DOHH2 (cell line): ENCODE data around the gene ERC2.

Experiments used
- H3F3A ChIP-seq: fragments of 200-600 bp; sonication (generic), shearing (Covaris generic); 2 replicates; pipeline ENCODE4 v1.6.0; 2016; ENCODE audit warnings: antibody characterized with exemption, mild to moderate bottlenecking; ENCODE audit not compliant: control insufficient read depth, insufficient read depth
- H3K27ac ChIP-seq: fragments of 200-600 bp; sonication (generic); 2 replicates; pipeline ENCODE4 v1.5.1; 2014; ENCODE audit warnings: low read depth, mild to moderate bottlenecking, low read length, moderate library complexity
- H3K27me3 ChIP-seq: fragments of 200-600 bp; sonication (generic); 2 replicates; pipeline ENCODE4 v1.6.1; 2014; ENCODE audit warnings: mild to moderate bottlenecking, low read length, mixed read lengths; ENCODE audit not compliant: control insufficient read depth
- H3K36me3 ChIP-seq: fragments of 200-600 bp; sonication (generic); 2 replicates; pipeline ENCODE4 v1.6.1; 2014; ENCODE audit warnings: mild to moderate bottlenecking, low read length, moderate library complexity, mixed read lengths; ENCODE audit not compliant: control insufficient read depth
- H3K4me1 ChIP-seq: fragments of 200-600 bp; sonication (generic); 2 replicates; pipeline ENCODE4 v1.6.1; 2014; ENCODE audit warnings: mild to moderate bottlenecking, low read length, mixed read lengths; ENCODE audit not compliant: control insufficient read depth
- H3K4me2 ChIP-seq: fragments of 200-600 bp; sonication (generic); 2 replicates; pipeline ENCODE4 v1.6.0; 2014; ENCODE audit warnings: mild to moderate bottlenecking, low read length, moderate library complexity
- H3K4me3 ChIP-seq: fragments of 200-600 bp; sonication (generic); 2 replicates; pipeline ENCODE4 v1.5.1; 2014; ENCODE audit warnings: mild to moderate bottlenecking, low read length, mixed read lengths
- H3K79me2 ChIP-seq: fragments of 200-600 bp; sonication (generic); 2 replicates; pipeline ENCODE4 v1.6.1; 2014; ENCODE audit warnings: mild to moderate bottlenecking, low read length, mixed read lengths; ENCODE audit not compliant: control insufficient read depth
- H3K9me2 ChIP-seq: fragments of 200-600 bp; sonication (generic); replicated peaks from 2 replicates; pipeline ENCODE4 v1.6.1; 2014; ENCODE audit warnings: mild to moderate bottlenecking, low read length, mixed read lengths; ENCODE audit not compliant: control insufficient read depth
- H3K9me3 ChIP-seq: fragments of 200-600 bp; sonication (generic); 2 replicates; pipeline ENCODE4 v1.6.1; 2014; ENCODE audit warnings: antibody characterized with exemption, low read length, mixed read lengths; ENCODE audit not compliant: control insufficient read depth, insufficient read depth
- H4K20me1 ChIP-seq: fragments of 200-600 bp; sonication (generic); 2 replicates; pipeline ENCODE4 v1.6.0; 2014; ENCODE audit warnings: low read depth, mild to moderate bottlenecking, antibody characterized with exemption, low read length, moderate library complexity; ENCODE audit not compliant: control insufficient read depth, insufficient read depth
- EZH2phosphoT487 ChIP-seq: fragments of 200-600 bp; sonication (generic); IDR thresholded peaks from 2 replicates; pipeline ENCODE4 v1.6.1; 2017; ENCODE audit warnings: borderline replicate concordance, mild to moderate bottlenecking, antibody characterized with exemption, low read length, moderate library complexity, mixed read lengths
- TF ChIP-seq, protein P1 (sequence below): fragments of 200-600 bp; sonication (generic); IDR thresholded peaks from one replicate; pipeline ENCODE4 v1.5.1; 2014; ENCODE audit warnings: antibody characterized with exemption, mild to moderate bottlenecking, low read depth, low read length; ENCODE audit not compliant: poor library complexity, severe bottlenecking

ERC2 gene

DNA sequence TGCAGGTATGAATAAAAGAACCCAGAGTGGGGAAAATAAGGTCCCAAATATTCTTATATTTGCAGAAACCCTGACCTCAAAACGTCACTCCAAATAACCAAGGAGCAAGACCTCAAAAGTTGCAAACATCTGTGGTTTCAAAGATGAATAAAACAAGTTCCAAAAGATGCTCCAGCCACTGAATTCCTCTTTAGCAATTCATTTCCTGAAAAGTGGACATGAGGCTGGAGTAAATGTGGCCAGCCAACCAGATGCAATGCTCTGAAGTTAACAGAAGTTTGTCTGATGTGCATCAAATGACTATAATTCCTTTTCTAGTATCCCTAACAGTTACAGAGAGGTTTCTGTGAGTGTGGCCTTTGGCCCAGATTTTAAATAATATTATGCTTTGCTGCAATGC lies 910.0 kb downstream of the ERC2 start:
- H3K9me2 ChIP-seq = no peaks in the 10 kb centered on the region
- no peaks in the 10 kb centered on the region for H3F3A ChIP-seq
- H3K9me3 ChIP-seq = no peaks in the 10 kb centered on the region
- no peaks in the 10 kb centered on the region for H4K20me1 ChIP-seq
- no peaks in the 10 kb centered on the region for H3K36me3 ChIP-seq
- H3K4me1 ChIP-seq = no peaks in the 10 kb centered on the region
- H3K4me3 ChIP-seq = no peak overlapping the region
- no peaks in the 10 kb centered on the region for H3K79me2 ChIP-seq
- no peaks in the 10 kb centered on the region for H3K27me3 ChIP-seq
- no peak overlapping the region for H3K4me2 ChIP-seq
- TF ChIP-seq EZH2phosphoT487 = no peak
- TF ChIP-seq, protein P1, sequence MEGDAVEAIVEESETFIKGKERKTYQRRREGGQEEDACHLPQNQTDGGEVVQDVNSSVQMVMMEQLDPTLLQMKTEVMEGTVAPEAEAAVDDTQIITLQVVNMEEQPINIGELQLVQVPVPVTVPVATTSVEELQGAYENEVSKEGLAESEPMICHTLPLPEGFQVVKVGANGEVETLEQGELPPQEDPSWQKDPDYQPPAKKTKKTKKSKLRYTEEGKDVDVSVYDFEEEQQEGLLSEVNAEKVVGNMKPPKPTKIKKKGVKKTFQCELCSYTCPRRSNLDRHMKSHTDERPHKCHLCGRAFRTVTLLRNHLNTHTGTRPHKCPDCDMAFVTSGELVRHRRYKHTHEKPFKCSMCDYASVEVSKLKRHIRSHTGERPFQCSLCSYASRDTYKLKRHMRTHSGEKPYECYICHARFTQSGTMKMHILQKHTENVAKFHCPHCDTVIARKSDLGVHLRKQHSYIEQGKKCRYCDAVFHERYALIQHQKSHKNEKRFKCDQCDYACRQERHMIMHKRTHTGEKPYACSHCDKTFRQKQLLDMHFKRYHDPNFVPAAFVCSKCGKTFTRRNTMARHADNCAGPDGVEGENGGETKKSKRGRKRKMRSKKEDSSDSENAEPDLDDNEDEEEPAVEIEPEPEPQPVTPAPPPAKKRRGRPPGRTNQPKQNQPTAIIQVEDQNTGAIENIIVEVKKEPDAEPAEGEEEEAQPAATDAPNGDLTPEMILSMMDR = no peak
- H3K27ac ChIP-seq = no peak overlapping the region

DNA sequence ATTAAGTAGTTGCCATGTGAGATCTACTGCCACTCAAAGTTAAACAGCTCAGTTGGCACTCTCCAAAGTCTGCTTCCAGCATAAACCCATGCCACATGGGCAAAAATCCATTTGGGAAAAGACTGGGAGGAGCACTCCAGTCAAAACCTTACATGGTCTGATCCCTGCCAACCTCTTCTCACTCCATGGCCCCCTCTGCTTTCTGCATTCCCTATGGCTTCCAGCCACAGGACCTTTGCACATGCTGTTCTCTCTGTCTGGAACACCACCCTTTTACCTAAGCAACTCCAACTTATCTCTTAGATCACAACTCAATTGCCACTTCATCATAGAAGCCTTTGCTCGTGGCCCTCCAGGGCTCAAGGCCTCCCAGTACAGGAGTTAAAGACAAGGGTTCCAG lies 910.7 kb downstream of the ERC2 start:
- no peaks in the 10 kb centered on the region for H3K9me3 ChIP-seq
- H3K4me1 ChIP-seq = no peaks in the 10 kb centered on the region
- no peak for TF ChIP-seq EZH2phosphoT487
- TF ChIP-seq, protein P1 = no peak
- H3K27ac ChIP-seq = no peak overlapping the region
- no peak overlapping the region for H3K4me2 ChIP-seq
- no peaks in the 10 kb centered on the region for H3F3A ChIP-seq
- no peaks in the 10 kb centered on the region for H4K20me1 ChIP-seq
- no peaks in the 10 kb centered on the region for H3K27me3 ChIP-seq
- no peaks in the 10 kb centered on the region for H3K9me2 ChIP-seq
- no peaks in the 10 kb centered on the region for H3K79me2 ChIP-seq
- H3K36me3 ChIP-seq = no peaks in the 10 kb centered on the region
- H3K4me3 ChIP-seq = no peak overlapping the region

DNA sequence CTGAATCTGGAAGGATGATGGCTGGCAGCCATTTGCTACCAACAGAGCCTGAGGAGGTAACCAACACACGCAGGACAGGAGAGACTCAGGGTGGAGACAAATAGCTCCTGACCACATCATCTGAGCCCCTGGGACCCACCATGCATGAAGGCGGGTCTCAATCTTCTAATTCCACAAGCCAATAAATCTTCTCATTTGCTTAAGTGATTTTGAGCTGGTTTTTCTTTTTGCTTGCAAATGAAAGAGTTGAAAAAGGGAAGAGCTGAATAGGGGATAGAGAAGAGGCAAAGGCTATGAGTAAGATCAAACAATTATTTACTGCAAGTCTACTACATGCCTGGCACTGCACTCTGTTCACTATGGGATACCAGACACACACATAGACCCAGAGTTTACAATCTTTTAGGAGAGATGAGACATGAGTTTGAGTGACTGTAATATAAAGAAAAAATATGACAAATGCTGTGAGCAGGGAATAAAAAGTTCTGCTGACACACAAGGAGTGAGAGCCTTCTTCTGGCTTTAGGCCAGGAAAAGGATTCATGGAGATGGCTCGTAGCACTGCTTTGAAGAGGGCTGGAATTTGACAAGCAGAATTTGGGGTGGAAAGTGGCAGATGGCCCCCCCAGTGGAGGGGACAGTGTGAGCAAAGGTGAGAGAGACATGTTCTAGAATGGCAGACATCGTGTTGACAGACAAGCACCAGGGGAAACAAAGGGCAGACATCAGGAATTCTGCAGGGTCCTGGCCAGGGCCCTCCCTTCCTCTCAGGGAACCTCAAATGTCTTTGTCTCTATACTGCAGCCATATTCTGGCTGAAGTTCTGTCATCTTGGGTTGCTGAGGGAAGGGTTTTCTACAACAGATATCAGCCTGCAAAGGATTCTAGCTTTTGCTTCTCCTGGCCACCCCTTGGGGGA lies 911.4 kb downstream of the ERC2 start:
- Histone ChIP-seq H3K4me2 (no peak overlapping the region), H3K27ac (no peak overlapping the region), H3K4me1 (no peaks in the 10 kb centered on the region), H3K36me3 (no peaks in the 10 kb centered on the region), H3K9me3 (no peaks in the 10 kb centered on the region), H3F3A (no peaks in the 10 kb centered on the region), H3K79me2 (no peaks in the 10 kb centered on the region), H4K20me1 (no peaks in the 10 kb centered on the region), H3K27me3 (no peaks in the 10 kb centered on the region), H3K9me2 (no peaks in the 10 kb centered on the region), H3K4me3 (no peak overlapping the region)
- TF ChIP-seq EZH2phosphoT487 = no peak
- TF ChIP-seq, protein P1 = no peak
